ENCODE results near the gene RALGAPA1.

DNA sequence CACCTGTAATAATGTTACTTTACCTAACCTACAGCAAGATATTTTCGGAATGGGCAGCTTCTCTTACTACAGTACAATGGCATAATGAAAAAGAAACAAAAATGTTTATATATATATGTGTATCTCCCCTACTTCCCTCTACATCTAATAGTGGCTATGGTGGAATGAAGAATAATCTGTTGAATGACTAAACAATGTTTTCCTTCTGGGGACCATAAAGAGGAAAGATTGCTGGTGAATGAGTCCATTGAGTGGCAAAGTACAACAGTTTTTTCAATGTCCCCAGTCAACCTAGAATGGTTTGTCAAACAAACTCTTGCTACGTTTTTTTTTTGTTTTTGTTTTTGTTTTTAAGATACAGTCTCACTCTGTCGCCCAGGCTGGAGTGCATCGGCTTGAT, 47.2 kb downstream of the RALGAPA1 start:
- no peak for TF ChIP-seq TAF1 (IDR thresholded peaks at IDR 0.05; ENCODE audit: borderline replicate concordance, insufficient read depth, low read length)
- TF ChIP-seq REST (IDR thresholded peaks at IDR 0.05; ENCODE audit: insufficient read depth in 1 of 2, low read depth in 2 of 2, low read length in 2 of 2): no peak
- no peak for TF ChIP-seq SIN3A (IDR thresholded peaks at IDR 0.05; ENCODE audit: borderline replicate concordance, insufficient read depth, low read length)

All from PFSK-1 (cell line).